ENCODE data around the gene DCUN1D3.

Gene DCUN1D3

GRCh38 chr16:20883554-20884239 is 16.5 kb downstream of the DCUN1D3 start:
- Histone ChIP-seq H3K27ac (peak overlapping the region; percentile 39 to 81), H3K4me1 (peaks cover 0 to 94% (median 51%) of the 10 kb centered on the region in 4 donors), H3K9me3 (no peaks in the 10 kb centered on the region), H3K27me3 (no peaks in the 10 kb centered on the region), H3K4me3 (no peak overlapping the region), H3K36me3 (no peaks in the 10 kb centered on the region)
- intact Hi-C loops (cut with DNase I; ENCODE audit: low total_unique reads) = no loop called here
- DNase-seq = no peak
- no peak for TF ChIP-seq CTCF (IDR thresholded peaks at IDR 0.05)

GRCh38 chr16:20881503-20881878 is 18.7 kb downstream of the DCUN1D3 start:
- peak overlapping the region; percentile 76 to 81 for H3K27ac ChIP-seq
- H3K27me3 ChIP-seq = no peaks in the 10 kb centered on the region
- H3K36me3 ChIP-seq = no peaks in the 10 kb centered on the region
- H3K4me1 ChIP-seq = peaks cover 0 to 91% (median 54%) of the 10 kb centered on the region in 4 donors
- intact Hi-C loops (cut with DNase I; ENCODE audit: low total_unique reads) = loop anchor here (2.0 kb wide), 1 partner anchor 17 kb away; no protein-coding TSS in a partner anchor
- no peaks in the 10 kb centered on the region for H3K9me3 ChIP-seq
- DNase-seq = no peak
- H3K4me3 ChIP-seq = no peak overlapping the region
- TF ChIP-seq CTCF (IDR thresholded peaks at IDR 0.05) = no peak

- H3K4me3 ChIP-seq = no peak overlapping the region
- no peaks in the 10 kb centered on the region for H3K36me3 ChIP-seq
- H3K9me3 ChIP-seq = no peaks in the 10 kb centered on the region
- DNase-seq = no peak
- peak overlapping the region; percentile 76 to 81 for H3K27ac ChIP-seq
- peaks cover 0 to 87% (median 55%) of the 10 kb centered on the region in 4 donors for H3K4me1 ChIP-seq
- TF ChIP-seq CTCF (IDR thresholded peaks at IDR 0.05) = no peak
- intact Hi-C loops (cut with DNase I; ENCODE audit: low total_unique reads) = loop anchor here (2.0 kb wide), 1 partner anchor 16 kb away; no protein-coding TSS in a partner anchor
- no peaks in the 10 kb centered on the region for H3K27me3 ChIP-seq
Measured at GRCh38 chr16:20880867-20881502, 19.2 kb downstream of the DCUN1D3 start.

- peak in 1 of 2 experiments; percentile 3 for TF ChIP-seq CTCF (IDR thresholded peaks at IDR 0.05)
- H3K9me3 ChIP-seq = no peaks in the 10 kb centered on the region
- H3K36me3 ChIP-seq = no peaks in the 10 kb centered on the region
- intact Hi-C loops (cut with DNase I; ENCODE audit: low total_unique reads) = loop anchor here (2.0 kb wide), 1 partner anchor 15 kb away; no protein-coding TSS in a partner anchor
- DNase-seq = no peak
- H3K4me3 ChIP-seq = peak overlapping the region in 1 of 2 donors; percentile 25
- no peaks in the 10 kb centered on the region for H3K27me3 ChIP-seq
- H3K4me1 ChIP-seq = peaks cover 0 to 87% (median 63%) of the 10 kb centered on the region in 4 donors
- H3K27ac ChIP-seq = peak overlapping the region; percentile 76 to 81
Measured at GRCh38 chr16:20879175-20880040, 20.8 kb downstream of the DCUN1D3 start.

- no peaks in the 10 kb centered on the region for H3K27me3 ChIP-seq
- no peaks in the 10 kb centered on the region for H3K36me3 ChIP-seq
- no peak for DNase-seq
- H3K4me3 ChIP-seq = peak overlapping the region in 1 of 2 donors; percentile 25
- intact Hi-C loops (cut with DNase I; ENCODE audit: low total_unique reads) = no loop called here
- H3K9me3 ChIP-seq = no peaks in the 10 kb centered on the region
- peak overlapping the region; percentile 76 to 81 for H3K27ac ChIP-seq
- H3K4me1 ChIP-seq = peaks cover 0 to 87% (median 63%) of the 10 kb centered on the region in 4 donors
- TF ChIP-seq CTCF (IDR thresholded peaks at IDR 0.05) = no peak
Measured at GRCh38 chr16:20878682-20879147, 21.4 kb downstream of the DCUN1D3 start.

Data from tibial artery (tissue), 4 donors.